Hepatocyte (in vitro differentiated cells): ENCODE measurements around the gene SRR.

Source experiments
- EZH2 ChIP-seq: fragments of 200-600 bp; sonication (generic); IDR thresholded peaks from 2 replicates; pipeline ENCODE4 v1.6.1; 2016; ENCODE audit warnings: antibody characterized with exemption, mild to moderate bottlenecking, borderline replicate concordance
- EZH2phosphoT487 ChIP-seq: fragments of 200-600 bp; sonication (generic); IDR thresholded peaks from one replicate; pipeline ENCODE4 v1.6.1; 2018; ENCODE audit warnings: antibody characterized with exemption, mild to moderate bottlenecking, low read depth, moderate library complexity; ENCODE audit not compliant: unreplicated experiment, severe bottlenecking
- TF ChIP-seq, protein P1 (sequence below): fragments of 200-600 bp; sonication (generic); IDR thresholded peaks from 2 replicates; pipeline ENCODE4 v1.5.1; 2016; ENCODE audit warnings: antibody characterized with exemption, mild to moderate bottlenecking; ENCODE audit not compliant: poor library complexity

DNA sequence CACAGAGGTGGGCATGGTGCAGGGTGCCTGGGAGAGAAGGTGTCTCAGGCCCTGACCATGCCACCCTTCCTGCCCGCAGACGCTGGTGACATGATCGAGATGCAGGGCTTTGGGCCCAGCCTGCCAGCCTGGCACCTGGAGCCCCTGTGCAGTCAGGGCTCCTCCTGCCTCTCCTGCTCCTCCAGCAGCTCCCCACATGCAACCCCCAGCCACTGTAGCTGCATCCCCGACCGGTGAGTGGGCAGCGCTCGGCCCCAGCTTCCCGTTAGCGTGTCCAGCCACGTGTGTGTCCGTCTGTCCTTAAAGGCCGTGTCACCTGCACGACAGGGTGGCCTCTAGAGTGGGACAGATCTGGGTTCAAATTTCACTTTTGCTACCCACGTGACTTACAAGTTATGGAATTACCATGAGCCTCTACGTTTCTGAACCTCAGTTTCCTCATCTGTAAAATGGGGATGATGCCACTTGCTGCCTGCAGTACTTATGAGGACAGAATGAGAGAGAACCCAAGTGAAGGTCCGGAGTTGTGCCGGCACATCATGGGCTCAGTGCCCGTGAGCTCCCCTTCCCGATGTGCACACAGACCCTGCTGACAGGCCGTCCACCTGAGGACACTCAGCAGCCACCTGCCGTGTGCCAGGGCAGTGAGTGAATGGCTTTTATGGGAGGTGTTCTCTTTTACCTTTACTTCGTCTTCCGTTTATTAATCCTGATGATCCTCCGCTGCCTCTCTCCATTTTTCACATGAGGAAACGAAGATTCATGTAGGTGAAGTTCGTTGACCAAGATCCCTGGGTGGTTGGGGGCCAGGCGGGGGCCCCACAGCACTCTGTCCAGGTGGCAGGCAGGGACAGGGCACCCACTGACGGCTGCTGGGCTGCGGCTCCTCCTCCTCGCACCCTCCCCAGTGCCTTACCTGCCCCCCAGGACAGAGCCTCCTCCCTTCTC is 67.7 kb downstream of the SRR start:
- TF ChIP-seq, protein P1, sequence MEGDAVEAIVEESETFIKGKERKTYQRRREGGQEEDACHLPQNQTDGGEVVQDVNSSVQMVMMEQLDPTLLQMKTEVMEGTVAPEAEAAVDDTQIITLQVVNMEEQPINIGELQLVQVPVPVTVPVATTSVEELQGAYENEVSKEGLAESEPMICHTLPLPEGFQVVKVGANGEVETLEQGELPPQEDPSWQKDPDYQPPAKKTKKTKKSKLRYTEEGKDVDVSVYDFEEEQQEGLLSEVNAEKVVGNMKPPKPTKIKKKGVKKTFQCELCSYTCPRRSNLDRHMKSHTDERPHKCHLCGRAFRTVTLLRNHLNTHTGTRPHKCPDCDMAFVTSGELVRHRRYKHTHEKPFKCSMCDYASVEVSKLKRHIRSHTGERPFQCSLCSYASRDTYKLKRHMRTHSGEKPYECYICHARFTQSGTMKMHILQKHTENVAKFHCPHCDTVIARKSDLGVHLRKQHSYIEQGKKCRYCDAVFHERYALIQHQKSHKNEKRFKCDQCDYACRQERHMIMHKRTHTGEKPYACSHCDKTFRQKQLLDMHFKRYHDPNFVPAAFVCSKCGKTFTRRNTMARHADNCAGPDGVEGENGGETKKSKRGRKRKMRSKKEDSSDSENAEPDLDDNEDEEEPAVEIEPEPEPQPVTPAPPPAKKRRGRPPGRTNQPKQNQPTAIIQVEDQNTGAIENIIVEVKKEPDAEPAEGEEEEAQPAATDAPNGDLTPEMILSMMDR, result no peak
- TF ChIP-seq EZH2, result no peak
- TF ChIP-seq EZH2phosphoT487, result no peak
